K562 (cell line): ENCODE data around the gene MALAT1. TPM values are rescaled to one million over a fixed set of nuclear protein-coding genes. Genes with fewer than 3 reads are reported as not detected.

Experiments used
- ATAC-seq: fragments of 200-7000 bp; cut with Tn5 transposase; 3 replicates; pipeline ENCODE4 v1.9.1; 2020; ENCODE audit warnings: moderate library complexity
- BruUV-seq: library from RNA; stranded (reverse); fragments of 400-500 nt; replicated peaks from 2 replicates; lab custom pipeline; 2021; lab: Mats Ljungman, UMichigan
- CTCF ChIA-PET: fragments of 300-600 bp; formaldehyde crosslinking; extraction: SDS; loops from one replicate; lab custom pipeline; 2021; ENCODE audit warnings: low intra/inter-chr PET ratio; lab: Yijun Ruan, JAX
- POLR2A ChIA-PET: fragments of 300-600, 350-650 bp; sonication (Branson Sonifier 250); formaldehyde crosslinking; extraction: SDS; loops from one replicate; lab custom pipeline; 2021; ENCODE audit warnings: antibody characterized with exemption, inconsistent platforms; lab: Yijun Ruan, JAX
- DNase-seq, 4 experiments: peaks; one replicate each; pipeline versions ENCODE4 v3.0.0 to v3.0.0-alpha.2; 2011 to 2018; ENCODE audit warnings: low spot score in 3 of 4, mixed read lengths in 3 of 4; ENCODE audit errors: extremely low read depth in 1 of 4
- FAIRE-seq: peaks from 2 replicates; lab custom pipeline; 2011; peaks lifted over from hg19 to GRCh38; lab: Jason Lieb, UNC
- H2AFZ ChIP-seq: 2 replicates; pipeline ENCODE4 v1.6.0; 2011; ENCODE audit warnings: low read depth, low read length, control low read depth, inconsistent platforms
- H3K27ac ChIP-seq: fragments of 200-600 bp; 3 replicates; pipeline ENCODE4 v1.8.0; 2011; ENCODE audit warnings: low read depth, mild to moderate bottlenecking, control low read depth, inconsistent platforms, low read length, moderate library complexity, mixed read lengths; ENCODE audit errors: extremely low read depth
- H3K27me3 ChIP-seq, 2 experiments: fragments of 300-600 bp in 1 of 2; 2 replicates in 1 of 2; 3 replicates in 1 of 2; pipeline versions ENCODE4 v1.6.0 to v1.8.0; 2011; ENCODE audit warnings: inconsistent platforms in 2 of 2, low read length in 2 of 2, mild to moderate bottlenecking in 1 of 2, mixed read lengths in 1 of 2, moderate library complexity in 1 of 2; ENCODE audit not compliant: control insufficient read depth in 2 of 2, insufficient read depth in 2 of 2
- H3K36me3 ChIP-seq: fragments of 300-600 bp; 3 replicates; pipeline ENCODE4 v1.8.0; 2011; ENCODE audit warnings: mild to moderate bottlenecking, low read length, inconsistent platforms; ENCODE audit not compliant: control insufficient read depth, insufficient read depth
- H3K4me1 ChIP-seq, 2 experiments: fragments of 200-600 bp in 1 of 2; replicated peaks in 1 of 2; 2 replicates in 1 of 2; 3 replicates in 1 of 2; pipeline versions ENCODE4 v1.5.1 to v1.8.0; 2011; ENCODE audit warnings: inconsistent platforms in 2 of 2, low read length in 2 of 2, mild to moderate bottlenecking in 1 of 2, mixed read lengths in 1 of 2, moderate library complexity in 1 of 2; ENCODE audit not compliant: control insufficient read depth in 2 of 2, insufficient read depth in 2 of 2
- H3K4me2 ChIP-seq: 2 replicates; pipeline ENCODE4 v1.6.1; 2011; ENCODE audit warnings: low read length, control low read depth, inconsistent platforms, mixed read lengths; ENCODE audit not compliant: insufficient read depth
- H3K4me3 ChIP-seq: fragments of 200-600 bp; sonication (generic), shearing (Covaris generic); 2 replicates; pipeline ENCODE4 v1.5.1; 2016; ENCODE audit warnings: control low read depth, inconsistent platforms
- H3K79me2 ChIP-seq: fragments of 200-600 bp; 3 replicates; pipeline ENCODE4 v1.8.0; 2011; ENCODE audit warnings: low read length, inconsistent platforms; ENCODE audit not compliant: control insufficient read depth, insufficient read depth
- H3K9ac ChIP-seq, 2 experiments: 2 replicates each; pipeline versions ENCODE4 v1.6.0 to v1.6.1; 2011; ENCODE audit warnings: low read depth in 2 of 2, low read length in 2 of 2, control low read depth in 1 of 2, inconsistent platforms in 1 of 2, mild to moderate bottlenecking in 1 of 2, mixed read lengths in 1 of 2; ENCODE audit not compliant: insufficient read depth in 1 of 2
- H3K9me1 ChIP-seq: one replicate; pipeline ENCODE4 v1.6.0; 2011; ENCODE audit warnings: inconsistent platforms, mild to moderate bottlenecking, low read length, moderate library complexity; ENCODE audit not compliant: control insufficient read depth, insufficient read depth
- H3K9me3 ChIP-seq: replicated peaks from 2 replicates; pipeline ENCODE4 v1.5.1; 2011; ENCODE audit warnings: low read depth, low read length, inconsistent platforms; ENCODE audit not compliant: control insufficient read depth, insufficient read depth
- H4K20me1 ChIP-seq: replicated peaks from 2 replicates; pipeline ENCODE4 v1.6.1; 2011; ENCODE audit warnings: low read length, inconsistent platforms, mixed read lengths; ENCODE audit not compliant: control insufficient read depth, insufficient read depth
- BCOR ChIP-seq: fragments of 450-650 bp; IDR thresholded peaks from 2 replicates; pipeline ENCODE4 v1.6.1; 2016
- KDM1A ChIP-seq, 2 experiments: fragments of 450-650 bp; IDR thresholded peaks; 2 replicates each; pipeline ENCODE4 v1.6.1; 2016; ENCODE audit warnings: mild to moderate bottlenecking in 2 of 2
- NFE2 ChIP-seq: IDR thresholded peaks from 2 replicates; pipeline ENCODE4 v1.6.1; 2014; ENCODE audit warnings: antibody characterized with exemption, low read depth
- POLR2G ChIP-seq: fragments of 200-400 bp; formaldehyde crosslinking; IDR thresholded peaks from 2 replicates; pipeline ENCODE4 v1.6.1; 2017; ENCODE audit warnings: low read depth, mild to moderate bottlenecking, antibody characterized with exemption, low read length, moderate library complexity
- PTBP1 ChIP-seq: fragments of 200-400 bp; formaldehyde crosslinking; IDR thresholded peaks from 2 replicates; pipeline ENCODE4 v1.6.1; 2017; ENCODE audit warnings: low read depth, low read length
- RBFOX2 ChIP-seq: fragments of 200-400 bp; formaldehyde crosslinking; IDR thresholded peaks from 2 replicates; pipeline ENCODE4 v1.6.1; 2017; ENCODE audit warnings: low read depth, mild to moderate bottlenecking, low read length, moderate library complexity
- RBM25 ChIP-seq: fragments of 200-400 bp; formaldehyde crosslinking; IDR thresholded peaks from 2 replicates; pipeline ENCODE4 v1.6.1; 2018; ENCODE audit warnings: low read length, low read depth, moderate library complexity; ENCODE audit not compliant: severe bottlenecking
- RNF2 ChIP-seq: sonication (generic); IDR thresholded peaks from 2 replicates; pipeline ENCODE4 v1.6.1; 2016
- ZFP36 ChIP-seq: fragments of 150-350 bp; IDR thresholded peaks from 2 replicates; pipeline ENCODE4 v1.6.1; 2018; ENCODE audit warnings: low read length, low read depth; ENCODE audit not compliant: partially characterized antibody
- ZZZ3 ChIP-seq: fragments of 450-650 bp; IDR thresholded peaks from 2 replicates; pipeline ENCODE4 v1.6.1; 2016; ENCODE audit warnings: antibody characterized with exemption, mild to moderate bottlenecking, moderate library complexity
- WGBS: fragments of 100-300 bp; shearing (Covaris generic); methylation state at CpG from one replicate; pipeline ENCODE4 v1.1.6; 2016; ENCODE audit warnings: low coverage, mixed read lengths; ENCODE audit not compliant: insufficient coverage; ENCODE audit errors: missing lambda C conversion rate; 5-methylcytosine and 5-hydroxymethylcytosine counted together
- in situ Hi-C: fragments of 300-500 bp; cut with MboI; formaldehyde crosslinking; loops from 4 replicates; pipeline ENCODE4 v1.15.0; 2018; ENCODE audit warnings: inconsistent platforms, mixed read lengths
- intact Hi-C: fragments of 100-400 bp; cut with micrococcal nuclease; formaldehyde crosslinking; loops from 2 replicates; pipeline ENCODE4 v1.14.2; 2022
- polyA plus RNA-seq, 8 experiments: library from polyadenylated mRNA; depleted of rRNA in 4 of 8; stranded (reverse) in 5 of 8; unstranded in 3 of 8; fragments of >200 nt; fragmentation: Nextera tagmentation in 2 of 8; fragmentation: Illumina TruSeq in 1 of 8; extraction: Ambion mirVana in 2 of 8; extraction: Trizol in 1 of 8; gene quantifications; 2 replicates each; pipeline versions ENCODE4 v1.2.1 to v1.2.3, GENCODE V29; 2011 to 2014; ENCODE audit warnings: inconsistent platforms in 1 of 8, missing spikeins in 1 of 8
- total RNA-seq, 7 experiments: library from RNA; depleted of rRNA in 6 of 7; stranded (reverse); fragments of >200 nt in 6 of 7; fragmentation: Illumina TruSeq in 2 of 7; extraction: Trizol in 2 of 7; gene quantifications; 2 replicates each; pipeline versions ENCODE4 v1.2.1 to v1.2.3, GENCODE V29; 2011 to 2021; ENCODE audit warnings: low replicate concordance in 1 of 7

Gene MALAT1
- total and polyA plus RNA-seq, 9 of the 15 experiments (the other 6 are each of a cell fraction or from before 2014, with no cell fraction given), result 363 to 8,715 (median 2,351) TPM

DNA sequence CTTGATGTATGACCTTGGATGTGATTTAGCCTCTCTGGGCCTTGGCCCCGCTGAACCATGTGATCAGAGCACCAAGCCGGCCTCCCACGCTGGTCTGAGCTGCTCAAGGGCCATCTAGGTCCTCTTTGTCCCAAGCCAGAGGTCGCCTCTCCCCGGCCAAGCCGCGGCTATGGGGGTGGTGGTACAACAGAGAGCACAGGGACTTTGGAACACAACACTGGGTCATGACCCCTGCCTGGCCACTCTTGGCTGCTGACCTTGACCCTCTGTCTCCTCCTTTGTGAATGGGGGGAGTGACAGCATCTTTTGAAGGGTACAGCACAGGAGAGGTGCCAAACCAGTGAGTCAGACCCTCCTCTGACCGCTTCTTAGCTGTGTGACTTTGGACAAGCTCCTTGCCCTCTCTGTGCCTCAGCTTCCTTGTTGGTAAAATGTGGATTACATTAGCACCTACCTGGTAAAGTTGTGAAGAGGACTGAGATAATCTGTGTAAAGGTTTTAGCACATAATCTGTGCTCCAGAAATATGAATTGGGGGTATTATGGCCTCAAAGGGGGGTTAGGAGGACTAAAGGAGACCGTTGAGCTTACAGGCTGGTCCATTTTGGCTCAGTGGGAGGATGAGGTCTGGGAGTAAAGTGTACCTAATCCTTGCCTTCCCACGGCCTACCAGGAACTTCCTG is 30.8 kb downstream of the MALAT1 start:
- H3K9ac ChIP-seq, result peak overlapping the region in 1 of 2 experiments; percentile 45; a peak in 1 of 4 replicates
- H3K9me3 ChIP-seq, result no peaks in the 10 kb centered on the region
- no peaks in the 10 kb centered on the region for H3K27me3 ChIP-seq
- TF ChIP-seq RNF2, result no peak
- 0 out of 2 replicates have a peak, but pooled peaks have one; percentile 27 for TF ChIP-seq POLR2G
- TF ChIP-seq RBM25, result peak; percentile 83
- peak; percentile 69; the same call in 1 of the 2 replicates for TF ChIP-seq PTBP1
- TF ChIP-seq KDM1A (IDR thresholded peaks at IDR 0.05), result peak; percentile 52 to 58; a peak in 2 of 4 replicates
- TF ChIP-seq RBFOX2, result peak; percentile 55
- peak; percentile 91 for TF ChIP-seq BCOR
- no peak for TF ChIP-seq ZZZ3
- peak; percentile 86 for TF ChIP-seq ZFP36
- TF ChIP-seq NFE2, result no peak
- TF ChIP-seq, all 486 proteins: peak for 7
- ATAC-seq (no peak), FAIRE-seq (no peak), DNase-seq (peak in 1 of 4 experiments; percentile 18)
- no TSS peak for BruUV-seq
- Histone ChIP-seq H3K27ac (no peak overlapping the region), H3K9me1 (peaks cover 4% of the 10 kb centered on the region), H4K20me1 (0 out of 2 replicates have a peak, but pooled peaks cover 7% of the 10 kb centered on the region), H2AFZ (no peak overlapping the region), H3K36me3 (peaks cover 73% of the 10 kb centered on the region; the same call in 2 of the 3 replicates), H3K4me1 (peaks cover 8 to 31% of the 10 kb centered on the region in 2 experiments; a peak in 4 of 5 replicates), H3K4me2 (no peak overlapping the region), H3K4me3 (no peak overlapping the region), H3K79me2 (peaks cover 23% of the 10 kb centered on the region)
- 69% methylated on average over 10 of the region's 10 CpGs for WGBS
- intact Hi-C loops (loop anchor here (5.0 kb wide), 1 partner anchor 43 kb away; the partner anchor contains the start of genes FAM89B and ZNRD2), in situ Hi-C loops (no loop called here)
- POLR2A ChIA-PET, result interaction anchor here (0.5 to 6.5 kb wide), 6 partner anchors 15 to 176 kb away, joined by 3 to 47 read pairs (median 4); partner anchors contain the start of genes MALAT1 and NEAT1
- CTCF ChIA-PET, result no interaction called here
